Activated CD4-positive, alpha-beta T cell treated with anti-CD3 and anti-CD28 coated beads for 1 hour (primary cell): ENCODE measurements around the gene CD248.

Experiments
- DNase-seq: peaks from one replicate; pipeline ENCODE4 v3.0.0-alpha.2; 2020

The CD248 gene

DNA sequence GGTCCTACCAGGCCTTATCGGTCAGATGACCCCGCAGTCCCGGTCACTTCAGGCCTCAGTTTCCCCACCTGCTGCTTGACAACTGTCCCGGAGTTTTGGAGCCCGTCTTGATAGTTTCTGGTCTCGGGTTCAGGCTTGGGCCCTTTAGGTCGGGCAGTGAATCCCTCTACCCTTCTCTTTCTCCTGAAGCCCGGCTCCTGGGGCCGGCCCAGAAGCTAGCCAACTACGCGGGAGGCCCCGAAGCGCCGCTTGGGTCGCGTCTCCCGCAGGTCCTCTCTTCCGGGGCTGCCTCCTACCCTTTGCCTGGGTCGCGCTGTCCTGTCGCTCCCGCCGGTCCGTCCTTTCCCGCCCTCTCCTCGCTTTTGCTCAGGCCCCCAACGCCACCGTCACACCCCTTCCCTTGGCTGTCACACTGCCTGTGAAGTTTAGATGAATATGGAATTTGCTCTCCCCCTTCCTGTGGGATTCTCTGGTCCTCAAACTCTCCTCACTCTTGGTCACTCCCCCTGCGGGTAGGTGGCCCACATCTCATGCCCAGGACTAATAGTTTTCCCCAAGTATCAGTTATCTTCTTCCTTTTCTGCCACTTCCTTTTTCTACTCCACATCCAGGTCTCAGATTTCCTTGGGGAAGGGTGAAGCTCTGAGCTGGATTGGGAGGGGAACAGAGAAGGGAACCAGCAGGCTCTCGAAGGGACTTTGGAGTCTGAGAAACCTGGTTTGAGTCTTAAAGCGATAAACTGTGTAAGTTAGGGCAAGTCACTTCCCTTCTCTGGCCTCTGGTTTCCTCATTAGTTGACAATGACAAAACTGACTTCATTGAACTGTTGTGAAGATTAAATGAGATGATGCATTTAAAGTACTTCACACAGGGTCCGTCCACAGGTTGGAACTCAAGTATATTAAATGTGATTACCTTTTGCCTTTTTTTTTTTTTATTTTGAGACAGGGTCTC lies 47.6 kb downstream of the CD248 start:
- DNase-seq, result no peak

DNA sequence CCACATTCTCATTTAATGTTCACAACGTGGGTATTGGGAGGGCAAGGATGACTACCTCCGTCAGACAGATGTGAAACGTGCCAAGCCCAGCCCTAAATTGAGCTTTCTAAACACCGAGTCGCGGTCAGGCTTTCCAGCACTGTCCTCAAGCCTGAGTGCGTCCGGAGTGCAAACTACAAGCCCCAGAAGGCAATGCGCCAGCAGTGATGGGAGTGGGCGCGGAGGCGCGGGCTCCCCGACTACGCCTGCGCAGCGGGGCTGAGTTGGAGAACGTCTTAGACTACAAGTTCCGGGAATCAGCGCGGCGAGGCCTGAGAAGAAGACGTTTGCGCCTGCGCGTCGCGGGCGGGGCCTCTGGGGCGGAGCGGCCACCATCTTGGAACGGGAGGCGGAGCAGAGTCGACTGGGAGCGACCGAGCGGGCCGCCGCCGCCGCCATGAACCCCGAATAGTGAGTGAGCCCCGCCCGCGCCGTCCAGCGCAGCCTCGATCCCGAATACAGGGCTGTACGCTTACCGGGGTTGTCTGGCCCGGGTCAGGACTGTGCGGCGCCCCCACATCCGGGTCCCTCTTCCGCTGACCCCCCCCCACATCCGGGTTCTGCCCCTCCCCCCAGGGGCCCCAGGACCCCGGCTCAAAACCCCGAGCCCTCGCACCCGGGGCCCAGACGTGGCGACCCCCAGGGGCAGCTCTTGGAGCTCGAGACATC lies 48.4 kb downstream of the CD248 start, which contains the start of gene RAB1B:
Gene RAB1B (plus strand): TSS at position 396 of the 708 bp plus-strand sequence. CDS start 41 bp downstream, at position 437.
- DNase-seq, result peak; percentile 100

DNA sequence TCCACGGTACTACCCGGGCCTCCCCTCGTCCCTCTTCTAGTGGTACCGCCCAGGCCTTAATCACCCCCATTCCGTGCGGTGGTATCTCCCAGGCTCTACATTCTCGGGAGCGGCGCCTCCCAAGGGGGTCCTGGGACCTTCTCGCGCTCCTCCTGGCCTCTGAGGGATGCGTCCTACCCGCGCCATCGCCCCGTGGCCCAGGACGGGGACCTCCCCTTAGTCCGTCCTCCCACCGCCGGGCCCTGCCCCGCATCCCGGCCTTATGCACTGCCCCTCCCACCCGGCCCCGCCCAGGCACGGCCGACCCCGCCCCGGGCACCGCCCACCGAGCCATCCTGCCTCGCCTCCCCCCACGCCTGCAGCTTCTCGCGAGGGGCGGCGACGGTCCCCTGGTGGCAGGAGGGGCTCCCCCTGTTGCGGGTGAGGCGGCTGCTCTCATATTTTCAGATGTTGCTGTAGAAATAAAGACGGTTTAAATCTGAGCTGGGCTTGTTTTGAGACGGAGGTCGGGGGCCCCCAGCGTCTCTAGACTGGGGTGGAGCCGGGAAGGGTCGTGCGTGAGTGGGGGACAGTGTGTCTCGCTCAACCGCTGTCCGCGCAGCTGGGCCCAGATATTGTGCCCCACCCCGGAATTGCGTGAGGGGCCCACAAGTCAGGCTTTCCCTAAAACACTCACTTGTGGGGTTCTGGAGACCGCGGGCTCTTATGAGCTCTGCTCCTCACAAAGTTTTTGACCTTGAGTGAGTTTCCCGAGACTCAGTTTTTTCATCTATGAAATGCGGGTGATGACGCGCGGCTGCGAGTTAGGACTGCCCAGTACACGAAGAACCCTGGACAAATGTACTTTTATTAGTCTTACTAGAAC lies 49.2 kb downstream of the CD248 start:
- DNase-seq, result peak; percentile 73

DNA sequence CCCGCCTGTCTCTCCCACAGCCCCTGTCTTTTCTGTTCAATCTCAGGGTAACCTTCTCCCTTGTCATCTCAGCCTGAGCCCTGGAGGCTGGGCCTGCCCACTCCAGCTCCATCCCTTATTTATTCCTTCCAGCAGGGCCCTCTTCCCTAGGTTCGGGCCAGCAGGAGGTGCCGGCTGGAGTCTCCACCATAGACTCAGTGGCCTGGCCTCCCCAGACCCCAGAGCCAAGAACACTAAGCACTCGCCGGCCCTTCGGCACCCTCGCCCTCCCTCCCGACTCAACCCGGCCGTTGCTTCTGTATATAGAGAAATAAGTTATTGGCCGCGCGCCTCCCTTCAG lies 49.8 kb downstream of the CD248 start:
- no peak for DNase-seq

DNA sequence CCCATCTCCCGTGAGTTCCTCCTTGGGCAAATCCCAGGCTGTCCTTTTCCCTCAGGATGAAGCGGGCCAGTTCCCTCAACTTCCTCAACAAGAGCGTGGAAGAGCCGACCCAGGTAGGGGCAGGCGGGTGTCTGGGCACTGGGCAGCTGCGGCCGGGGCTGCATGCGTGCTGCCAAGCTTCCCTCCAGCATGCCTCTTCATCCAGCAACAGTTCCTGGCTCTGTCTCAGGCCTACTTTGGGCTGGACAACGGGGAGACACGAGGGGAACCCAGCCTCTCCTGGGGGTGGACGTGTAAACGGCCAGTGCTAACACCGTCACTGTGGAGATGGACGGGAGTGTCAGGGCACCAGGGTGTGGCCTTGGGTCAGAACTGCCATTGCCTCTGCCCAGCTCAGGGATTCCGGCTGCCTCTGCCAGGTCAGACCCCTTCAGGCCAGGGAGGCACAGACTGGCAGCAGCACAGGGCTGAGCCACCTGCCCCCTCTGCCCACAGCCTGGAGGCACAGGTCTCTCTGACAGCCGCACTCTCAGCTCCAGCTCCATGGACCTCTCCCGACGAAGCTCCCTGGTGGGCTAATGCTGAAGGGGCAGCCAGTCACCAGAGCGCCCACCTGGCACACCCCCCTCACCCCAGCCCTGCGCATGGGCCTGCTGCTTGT lies 50.3 kb downstream of the CD248 start:
- no peak for DNase-seq

DNA sequence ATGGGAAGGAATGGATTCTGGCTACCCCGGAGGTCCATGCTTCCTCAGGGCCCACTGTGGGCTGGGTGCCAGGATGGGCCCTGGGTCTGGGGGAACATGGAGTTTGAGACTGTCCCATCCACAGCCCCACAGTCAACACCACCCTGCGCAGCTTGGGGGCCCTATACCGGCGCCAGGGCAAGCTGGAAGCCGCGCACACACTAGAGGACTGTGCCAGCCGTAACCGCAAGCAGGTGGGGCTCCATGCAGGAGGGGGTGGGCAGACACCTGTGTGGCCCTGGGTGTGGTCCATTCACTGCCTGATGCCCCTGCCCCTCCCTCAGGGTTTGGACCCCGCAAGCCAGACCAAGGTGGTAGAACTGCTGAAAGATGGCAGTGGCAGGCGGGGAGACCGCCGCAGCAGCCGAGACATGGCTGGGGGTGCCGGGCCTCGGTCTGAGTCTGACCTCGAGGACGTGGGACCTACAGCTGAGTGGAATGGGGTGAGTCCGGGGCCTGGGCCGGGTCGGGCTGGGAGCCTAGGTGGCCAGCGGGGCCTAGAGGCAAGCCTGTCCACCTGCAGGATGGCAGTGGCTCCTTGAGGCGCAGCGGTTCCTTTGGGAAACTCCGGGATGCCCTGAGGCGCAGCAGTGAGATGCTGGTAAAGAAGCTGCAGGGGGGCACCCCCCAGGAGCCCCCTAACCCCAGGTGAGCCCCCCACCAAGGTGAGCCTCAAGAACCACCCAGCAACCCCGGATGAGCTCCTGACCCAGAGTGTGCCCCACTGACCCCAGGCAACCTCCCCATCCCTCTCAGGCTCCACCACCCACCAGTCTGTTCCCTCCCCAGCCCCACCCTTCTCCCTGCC lies 51.1 kb downstream of the CD248 start:
- DNase-seq, result no peak

DNA sequence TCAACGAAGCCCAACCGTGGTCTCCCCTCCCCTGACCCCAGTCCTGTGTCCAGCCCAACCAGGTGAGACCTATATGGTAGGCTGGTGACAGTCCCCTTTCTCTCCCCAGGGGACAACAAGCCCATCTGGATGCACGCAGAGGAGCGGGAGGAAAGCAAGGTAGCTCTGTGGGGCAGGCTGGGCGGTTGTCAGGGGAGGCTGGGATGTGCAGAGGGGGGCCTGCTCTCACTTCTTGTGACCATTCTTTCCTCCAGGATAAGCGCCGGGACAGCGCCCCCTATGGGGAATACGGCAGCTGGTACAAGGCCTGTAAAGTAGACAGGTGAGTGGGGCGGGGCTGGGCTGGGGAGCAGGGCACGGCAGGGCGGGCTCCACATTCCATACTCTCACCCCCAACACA lies 51.9 kb downstream of the CD248 start:
- no peak for DNase-seq
